Subcutaneous adipose tissue (tissue), 4 donors: ENCODE results near the gene POLQ. TPM values are rescaled to one million over a fixed set of nuclear protein-coding genes. Genes with fewer than 3 reads are reported as not detected.

ENCODE experiments used
- CTCF ChIP-seq: fragments of 450-650 bp; IDR thresholded peaks from one replicate; pipeline ENCODE4 v1.5.1; 2016; ENCODE audit warnings: low read depth, mild to moderate bottlenecking, control low read depth, antibody characterized with exemption, moderate library complexity
- total RNA-seq, 4 donors: library from RNA; depleted of rRNA; stranded (reverse); fragments of >200 nt; gene quantifications; one replicate each; pipeline ENCODE4 v1.1.0, GENCODE V29; 2016

POLQ gene
- total RNA-seq, 4 donors from 2014 or later = 0.19 to 1.3 (median 0.58) TPM

DNA sequence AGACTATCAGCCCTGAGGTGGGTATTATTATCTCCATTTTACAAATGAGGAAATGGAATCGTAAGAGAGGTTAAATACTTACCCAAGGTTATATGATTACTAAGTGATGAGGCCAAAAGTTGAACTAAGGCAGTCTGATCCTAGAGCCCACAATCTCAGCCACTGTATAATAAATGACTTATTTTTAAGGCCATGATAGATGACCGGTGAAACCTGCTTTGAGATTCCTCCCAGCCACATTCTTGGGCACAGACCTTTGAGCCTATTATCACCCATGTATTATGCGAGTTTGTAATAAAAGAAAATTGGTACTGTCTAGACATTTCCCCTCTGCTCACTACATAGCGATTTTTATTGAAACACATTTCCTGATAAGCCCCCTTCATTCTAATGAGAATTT lies 37.4 kb downstream of the POLQ start:
- no peak for TF ChIP-seq CTCF

DNA sequence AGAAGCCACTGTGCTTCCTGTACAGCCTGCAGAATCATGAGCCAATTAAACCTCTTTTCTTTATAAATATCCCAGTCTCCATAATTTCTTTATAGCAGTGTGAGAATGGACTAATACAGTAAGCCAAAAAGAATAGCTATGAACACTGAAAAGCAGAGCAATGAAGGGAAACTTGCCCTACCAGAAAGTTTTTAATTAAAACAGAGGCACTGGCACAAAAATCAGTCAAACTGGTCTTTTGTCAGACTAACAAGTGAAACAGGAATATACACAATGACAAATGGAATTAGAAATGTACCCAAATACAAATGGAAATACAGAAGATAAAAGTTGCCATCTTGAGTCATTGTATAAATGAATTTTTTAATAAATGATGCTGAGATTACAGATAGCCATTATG lies 40.5 kb downstream of the POLQ start:
- TF ChIP-seq CTCF = no peak

DNA sequence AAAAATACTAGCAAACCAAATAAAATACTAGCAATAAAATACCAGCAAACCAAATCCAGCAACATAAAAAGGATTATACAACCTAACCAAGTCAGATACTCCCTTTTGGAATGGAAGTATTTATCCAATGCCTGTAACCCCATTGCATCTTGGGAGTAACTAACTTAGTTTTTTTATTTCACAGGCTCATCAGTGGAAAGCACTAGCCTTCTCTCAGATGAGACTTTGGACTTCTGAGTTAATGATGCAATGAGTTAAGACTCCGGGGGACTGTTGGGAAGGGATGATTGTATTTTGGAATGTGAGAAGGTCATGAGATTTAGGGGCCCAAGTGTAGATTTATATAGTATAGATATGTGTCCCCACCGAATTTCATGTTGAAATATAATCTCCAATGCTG lies 41.2 kb downstream of the POLQ start:
- TF ChIP-seq CTCF = no peak

GRCh38 chr3:121496786-121497185 lies 49.0 kb downstream of the POLQ start:
- no peak for TF ChIP-seq CTCF

GRCh38 chr3:121493431-121493830 lies 52.4 kb downstream of the POLQ start:
- TF ChIP-seq CTCF = no peak

DNA sequence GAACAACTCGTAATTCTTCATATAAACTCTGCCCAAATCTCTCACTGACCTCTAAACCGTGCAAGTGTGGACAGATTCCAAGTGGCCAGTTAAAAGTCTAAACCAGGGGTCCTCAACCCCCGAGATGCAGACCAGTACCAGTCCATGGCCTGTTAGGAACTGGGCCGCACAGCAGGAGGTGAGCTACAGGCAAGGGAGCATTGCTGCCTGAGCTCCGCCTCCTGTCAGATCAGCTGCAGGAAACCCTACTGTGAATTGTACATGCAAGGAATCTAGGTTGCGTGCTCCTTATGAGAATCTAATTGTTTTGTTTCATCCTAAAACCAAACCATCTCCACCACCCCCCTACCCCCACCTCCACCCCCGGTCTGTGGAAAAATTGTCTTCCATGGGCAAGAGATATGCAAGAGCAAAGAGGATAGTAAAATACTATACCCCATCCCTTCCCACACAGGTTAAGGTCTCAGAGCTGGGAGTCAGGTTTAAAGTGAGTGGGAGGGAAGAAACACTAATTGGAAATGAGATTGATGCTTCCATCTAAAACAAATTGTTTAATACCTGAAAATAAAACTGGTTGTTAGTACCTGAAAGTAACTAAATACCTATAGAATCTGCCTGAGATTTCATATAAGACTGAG lies 54.0 kb downstream of the POLQ start:
- TF ChIP-seq CTCF = no peak

DNA sequence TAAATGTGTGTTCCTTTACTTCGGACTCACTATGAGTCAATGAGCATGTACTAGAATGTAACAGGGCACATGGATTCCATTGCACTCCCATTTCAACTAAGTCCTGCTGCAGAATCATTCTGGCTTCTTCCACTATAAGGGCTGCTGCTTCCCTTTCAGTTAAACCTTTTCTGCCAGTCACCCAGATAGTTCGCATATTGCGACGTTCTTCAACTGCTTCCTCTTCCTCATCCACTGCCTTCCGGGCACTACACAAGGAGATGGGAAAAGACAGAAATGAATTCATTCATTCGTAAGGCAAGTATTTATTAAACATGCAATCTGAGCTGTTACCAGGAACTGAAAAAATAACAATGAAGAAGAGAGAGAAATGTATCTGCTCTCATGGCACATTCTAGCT lies 55.6 kb downstream of the POLQ start:
- TF ChIP-seq CTCF = no peak
